Stimulated activated CD8-positive, alpha-beta memory T cell treated with anti-CD3 and anti-CD28 coated beads, Interleukin-7, amount 100 ng/mL, for 48 hours (primary cell): ENCODE results near the gene NPTX1.
"Not testable (repeated sequence)": the region's sequence is repeated elsewhere in the genome, so short reads cannot be mapped to it uniquely, and the experiment has no call there.

Source experiments
- DNase-seq, 2 donors: peaks; one replicate each; pipeline ENCODE4 v3.0.0-alpha.2; 2020; ENCODE audit warnings: low read depth in 1 of 2; ENCODE audit errors: extremely low read depth in 1 of 2

The NPTX1 gene, protein sequence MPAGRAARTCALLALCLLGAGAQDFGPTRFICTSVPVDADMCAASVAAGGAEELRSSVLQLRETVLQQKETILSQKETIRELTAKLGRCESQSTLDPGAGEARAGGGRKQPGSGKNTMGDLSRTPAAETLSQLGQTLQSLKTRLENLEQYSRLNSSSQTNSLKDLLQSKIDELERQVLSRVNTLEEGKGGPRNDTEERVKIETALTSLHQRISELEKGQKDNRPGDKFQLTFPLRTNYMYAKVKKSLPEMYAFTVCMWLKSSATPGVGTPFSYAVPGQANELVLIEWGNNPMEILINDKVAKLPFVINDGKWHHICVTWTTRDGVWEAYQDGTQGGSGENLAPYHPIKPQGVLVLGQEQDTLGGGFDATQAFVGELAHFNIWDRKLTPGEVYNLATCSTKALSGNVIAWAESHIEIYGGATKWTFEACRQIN

DNA sequence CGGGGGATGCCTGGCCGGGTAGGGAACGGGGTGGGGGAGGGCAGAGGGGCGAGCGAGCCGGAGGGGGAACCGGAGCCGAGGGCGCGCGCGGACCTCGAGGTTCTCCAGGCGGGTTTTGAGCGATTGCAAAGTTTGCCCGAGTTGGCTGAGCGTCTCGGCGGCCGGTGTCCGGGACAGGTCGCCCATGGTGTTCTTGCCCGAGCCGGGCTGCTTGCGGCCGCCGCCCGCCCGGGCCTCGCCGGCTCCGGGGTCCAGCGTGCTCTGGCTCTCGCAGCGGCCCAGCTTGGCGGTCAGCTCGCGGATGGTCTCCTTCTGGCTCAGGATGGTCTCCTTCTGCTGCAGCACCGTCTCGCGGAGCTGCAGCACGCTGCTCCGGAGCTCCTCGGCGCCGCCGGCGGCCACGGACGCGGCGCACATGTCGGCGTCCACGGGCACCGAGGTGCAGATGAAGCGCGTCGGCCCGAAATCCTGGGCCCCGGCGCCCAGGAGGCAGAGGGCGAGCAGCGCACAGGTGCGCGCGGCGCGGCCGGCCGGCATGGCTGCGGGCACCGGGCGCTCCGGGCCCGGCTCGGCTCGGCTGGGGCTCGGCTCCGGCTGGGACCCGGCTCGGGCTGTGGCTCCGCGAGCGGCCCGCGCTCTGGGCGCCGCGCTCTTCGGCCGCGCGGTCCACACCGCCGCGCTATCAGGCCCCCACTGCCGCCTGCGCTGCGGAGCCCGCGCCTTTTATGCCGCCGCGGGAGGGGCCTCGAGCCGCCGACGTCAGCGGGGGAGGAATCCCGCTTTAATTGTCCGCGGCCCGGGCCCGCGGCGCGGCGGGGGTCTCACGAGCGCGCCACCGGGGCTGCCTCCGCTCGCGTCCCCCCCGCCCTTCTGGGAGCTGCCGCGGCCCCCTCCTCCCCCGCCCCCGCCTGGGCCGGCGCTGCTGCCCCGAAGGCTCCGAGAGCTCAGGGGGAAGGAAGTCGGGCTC is at the start of gene NPTX1:
NPTX1 (minus strand) TSS at position 698 of the 967 bp plus-strand sequence; CDS start at position 537, 161 bp downstream.
- DNase-seq: no peak

DNA sequence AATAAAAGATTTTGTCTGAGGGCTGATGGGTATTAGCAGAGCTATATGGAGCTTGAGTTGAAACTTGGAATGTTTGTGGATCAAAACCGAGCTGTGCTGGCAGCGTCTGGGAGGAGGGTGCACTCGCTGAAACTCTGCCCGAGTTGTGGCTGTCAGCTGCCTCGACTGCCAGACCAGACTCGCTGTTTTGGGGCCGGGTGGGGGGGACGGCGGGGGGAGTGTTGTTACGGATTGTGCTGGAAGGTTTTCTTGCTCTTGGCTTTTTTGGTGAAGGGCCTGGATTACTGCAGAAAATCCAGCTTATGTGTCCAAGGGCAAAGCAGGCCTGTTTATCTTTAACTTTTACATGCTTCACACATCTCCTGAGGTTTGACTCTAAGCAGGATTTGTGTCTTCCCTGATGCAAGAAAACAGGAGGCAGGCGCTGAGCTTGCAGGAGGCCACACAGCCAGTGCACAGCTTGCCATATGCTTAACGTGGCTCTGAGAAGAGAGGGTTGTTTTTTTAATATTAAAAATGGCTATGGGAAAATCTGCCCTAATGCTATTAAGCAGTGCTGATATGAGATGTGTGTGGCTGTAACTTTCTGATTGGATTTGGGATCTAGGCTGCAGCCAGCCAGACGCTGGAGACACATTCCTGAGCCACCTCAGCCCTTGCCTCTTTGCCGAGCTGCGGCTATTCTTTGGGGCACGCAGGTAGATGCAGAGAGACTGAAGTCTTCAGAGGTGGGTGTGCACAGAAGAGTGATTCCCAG is 47.7 kb upstream of the NPTX1 start:
- no peak for DNase-seq

DNA sequence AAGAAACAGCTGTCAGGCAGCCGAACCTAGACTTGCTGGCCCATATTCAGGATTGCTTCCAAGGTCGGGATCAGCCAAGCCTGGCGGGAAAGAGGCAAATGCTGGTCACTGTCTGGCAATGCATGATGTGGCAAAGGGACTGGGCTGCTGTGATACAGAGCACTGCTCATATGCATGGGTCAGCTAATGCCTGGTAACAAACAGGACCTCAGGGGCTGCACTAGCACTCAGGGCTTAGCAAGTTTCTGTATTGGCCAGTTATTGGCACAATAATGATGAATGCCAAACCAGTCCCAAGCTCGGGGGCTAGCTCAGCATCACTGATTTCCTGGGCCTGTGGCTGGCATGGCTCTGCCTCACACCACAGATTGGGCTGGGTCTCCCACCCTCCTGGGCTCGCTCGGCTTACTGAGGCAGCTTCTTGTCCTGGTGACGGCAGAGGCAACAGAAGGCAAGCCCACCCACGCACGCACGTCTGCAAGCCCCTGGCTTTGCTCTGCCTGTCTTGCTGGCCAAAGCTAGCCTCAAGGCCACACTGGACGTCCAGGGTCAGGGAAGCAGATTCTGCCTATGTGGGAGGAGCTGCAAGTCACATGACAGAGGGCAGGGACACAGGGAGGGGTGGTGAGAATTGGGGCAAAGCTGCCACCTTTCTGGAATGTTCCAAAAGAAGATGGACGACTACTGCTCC is 46.8 kb upstream of the NPTX1 start:
- no peak for DNase-seq

DNA sequence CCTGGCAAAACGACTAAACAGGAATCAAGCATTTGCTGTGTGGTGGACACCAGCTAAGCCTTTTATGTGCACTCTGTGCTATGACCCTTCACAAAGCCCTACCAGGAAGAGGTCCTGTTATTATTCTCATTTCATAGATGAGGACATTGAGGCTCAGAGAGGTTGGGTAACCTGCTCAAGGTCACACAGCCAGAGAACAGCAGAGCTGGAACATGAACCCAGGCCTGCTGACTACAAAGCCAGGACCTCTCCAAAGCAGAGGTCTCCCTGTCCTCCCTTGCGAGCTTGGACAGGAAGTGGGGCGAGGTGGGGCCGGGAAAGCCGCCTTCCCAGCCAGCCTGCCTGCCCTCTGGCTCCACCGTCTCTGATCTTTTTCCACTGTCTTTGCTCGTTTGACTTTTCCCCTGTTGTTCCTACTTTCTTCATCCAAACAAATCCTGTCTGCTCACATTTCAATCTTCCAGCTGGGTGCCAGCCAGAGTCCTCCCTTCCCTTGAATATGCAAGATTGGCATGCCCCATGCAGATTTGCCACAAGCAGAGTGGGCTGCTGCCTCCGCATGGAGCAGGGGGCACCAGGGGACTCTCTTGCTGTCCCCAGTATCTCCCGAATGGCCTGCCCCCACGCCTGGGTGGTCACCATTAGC is 44.5 kb upstream of the NPTX1 start:
- no peak for DNase-seq

DNA sequence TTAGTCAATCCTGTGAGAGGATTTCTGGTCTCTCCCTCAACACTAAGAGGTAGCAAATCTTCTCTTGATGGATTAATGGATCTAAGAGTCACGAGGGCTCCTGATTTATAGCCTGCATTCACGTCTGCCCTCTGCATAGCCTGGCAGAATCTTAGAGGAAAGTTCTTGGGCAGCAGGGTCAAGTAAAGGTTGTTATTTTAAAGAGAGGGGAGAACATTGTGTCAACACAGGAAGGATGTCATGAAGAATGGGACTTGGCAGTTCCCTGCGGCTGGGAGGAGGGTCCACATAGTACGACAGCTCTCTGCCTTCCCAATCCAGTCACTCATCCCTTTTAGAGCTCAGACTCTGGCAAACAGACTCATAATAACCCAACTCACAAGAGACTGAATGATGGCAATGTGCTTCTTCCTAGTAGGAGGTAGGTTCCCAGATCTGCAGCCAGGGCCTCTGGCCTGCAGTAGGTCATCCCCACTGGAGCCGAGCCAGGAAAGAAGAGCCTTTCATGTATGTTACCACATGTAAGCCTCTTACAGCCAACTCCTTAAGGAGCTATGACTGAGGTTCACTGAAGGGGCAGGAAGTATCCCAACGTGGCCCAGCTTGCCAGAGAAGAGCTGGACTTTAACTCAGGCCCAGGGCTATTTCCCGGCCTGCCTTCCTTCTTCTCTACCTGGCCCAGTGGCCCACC is 42.8 kb upstream of the NPTX1 start:
- no peak for DNase-seq

DNA sequence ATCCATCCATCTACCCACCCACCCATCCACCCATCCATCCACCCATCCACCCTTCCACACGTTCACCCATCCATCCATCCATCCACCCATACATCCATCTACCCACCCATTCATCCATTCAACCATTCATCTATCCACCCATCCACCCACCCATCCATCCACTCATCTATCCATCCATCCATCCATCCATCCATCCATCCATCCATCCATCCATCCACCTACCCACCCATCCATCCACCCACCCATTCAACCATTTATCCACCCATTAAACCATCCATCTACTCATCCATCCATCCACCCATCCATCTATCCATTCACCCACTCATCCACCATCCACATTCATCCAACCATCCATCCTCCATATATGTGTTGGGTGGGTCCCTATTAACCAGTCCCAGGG is 42.0 kb upstream of the NPTX1 start:
- no peak for DNase-seq

DNA sequence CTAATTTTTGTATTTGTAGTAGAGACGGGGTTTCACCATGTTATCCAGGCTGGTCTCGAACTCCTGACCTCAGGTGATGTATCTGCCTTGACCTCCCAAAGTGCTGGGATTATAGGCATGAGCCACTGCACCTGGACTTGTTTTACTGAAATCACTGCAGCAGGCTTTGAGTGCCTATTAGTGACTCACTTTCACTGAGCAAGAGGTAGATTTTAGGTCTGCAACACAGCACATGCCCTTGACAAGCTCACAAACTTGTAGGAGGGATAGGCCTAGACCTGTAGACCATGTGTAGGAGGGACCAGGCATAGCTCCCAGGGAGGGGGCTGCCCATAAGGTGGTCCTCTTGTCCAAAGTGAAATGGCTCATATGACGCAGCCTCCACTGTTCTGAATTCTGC is 41.2 kb upstream of the NPTX1 start:
- DNase-seq: no peak

DNA sequence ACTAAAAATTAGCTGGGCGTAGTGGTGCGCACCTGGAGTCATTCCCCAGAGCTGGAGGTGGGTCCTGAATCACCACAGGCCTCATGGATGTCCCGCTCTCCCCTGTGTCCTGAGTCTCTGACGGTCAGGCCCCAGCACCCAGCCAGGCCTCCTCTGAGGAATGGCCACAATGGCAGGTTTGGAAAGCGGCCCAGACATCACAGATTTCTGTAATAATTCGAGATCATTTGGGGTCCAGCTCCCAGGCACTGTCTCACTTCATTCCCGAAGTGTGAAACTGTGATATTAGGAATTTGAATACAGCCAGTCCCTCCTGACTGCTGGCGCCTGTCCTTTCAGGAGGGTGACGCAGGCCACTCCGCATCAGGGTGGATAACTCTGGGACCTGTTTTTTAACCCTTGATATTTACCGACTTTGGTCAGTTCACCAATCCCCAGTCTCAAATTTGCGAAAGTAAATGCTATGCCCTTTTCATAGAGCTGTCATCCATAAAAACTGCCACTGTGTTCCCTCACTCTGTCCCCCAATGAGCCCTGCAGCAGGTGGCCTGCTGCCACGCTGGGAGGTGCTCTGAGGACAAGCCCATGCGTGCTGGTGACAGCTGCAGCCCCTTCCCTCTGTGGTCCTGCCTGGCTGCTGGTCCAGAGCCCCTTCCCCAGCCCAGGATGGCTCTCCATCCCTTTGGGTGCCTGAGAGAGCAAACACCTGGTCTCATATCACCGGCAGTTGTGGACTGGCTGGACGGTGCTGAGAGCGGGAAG is 39.9 kb upstream of the NPTX1 start:
- no peak for DNase-seq

DNA sequence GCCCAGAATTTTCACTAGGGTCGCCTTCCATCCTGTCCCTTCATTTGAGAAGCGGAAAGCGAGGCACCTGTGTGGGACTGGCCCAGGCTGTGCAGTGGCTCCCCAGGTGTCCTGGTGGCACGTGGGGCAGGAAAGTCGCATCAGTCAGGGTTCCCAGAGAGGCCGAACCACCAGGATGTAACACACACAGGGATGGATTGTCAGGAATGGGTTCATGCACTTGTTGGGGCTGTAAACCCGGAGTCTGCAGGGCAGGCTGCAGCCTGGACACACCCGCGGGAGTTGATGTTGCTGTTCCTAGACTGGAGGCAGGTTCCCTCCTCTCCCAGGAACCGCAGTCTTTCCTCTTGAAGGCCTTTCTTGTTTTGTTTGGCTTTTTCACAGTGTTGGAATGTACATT is 37.5 kb upstream of the NPTX1 start:
- DNase-seq: no peak

DNA sequence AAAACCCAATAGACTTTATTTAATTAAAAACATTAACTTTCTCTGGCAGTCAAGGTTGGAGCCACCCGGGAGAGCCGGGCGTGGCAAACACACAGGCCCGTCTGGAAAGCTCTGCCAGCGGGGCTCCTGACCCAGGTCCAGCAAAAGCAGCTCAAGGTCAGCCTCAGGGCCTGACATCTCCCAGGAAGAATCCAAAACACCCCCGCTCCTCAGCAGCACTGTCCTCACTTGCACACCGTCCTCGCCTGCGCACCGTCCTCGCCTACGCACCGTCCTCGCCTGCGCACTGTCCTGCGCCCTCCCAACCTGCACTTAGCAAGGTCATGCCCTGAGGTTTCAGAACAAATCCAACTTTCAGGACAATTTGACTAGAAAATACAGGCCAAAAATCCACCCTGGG is 36.8 kb upstream of the NPTX1 start:
- DNase-seq: no peak

DNA sequence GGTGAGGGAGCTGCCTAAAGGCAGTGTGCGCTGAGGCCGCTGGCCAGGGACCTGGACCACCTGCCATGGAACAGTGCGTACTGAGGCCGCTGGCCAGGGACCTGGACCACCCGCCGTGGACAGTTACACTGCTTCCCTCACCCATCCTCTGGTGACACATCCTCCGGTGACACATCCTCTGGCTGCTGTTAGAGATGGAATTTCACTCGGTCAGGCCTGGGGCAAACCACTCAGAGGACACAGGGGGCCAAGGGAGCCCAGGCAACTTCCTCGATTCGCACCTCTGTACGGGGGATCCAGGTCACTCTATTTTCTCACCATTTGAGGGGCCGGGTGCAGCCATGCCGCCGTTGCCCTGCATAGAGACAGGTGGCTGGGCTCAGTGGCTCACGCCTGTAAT is 35.8 kb upstream of the NPTX1 start:
- DNase-seq: no peak

DNA sequence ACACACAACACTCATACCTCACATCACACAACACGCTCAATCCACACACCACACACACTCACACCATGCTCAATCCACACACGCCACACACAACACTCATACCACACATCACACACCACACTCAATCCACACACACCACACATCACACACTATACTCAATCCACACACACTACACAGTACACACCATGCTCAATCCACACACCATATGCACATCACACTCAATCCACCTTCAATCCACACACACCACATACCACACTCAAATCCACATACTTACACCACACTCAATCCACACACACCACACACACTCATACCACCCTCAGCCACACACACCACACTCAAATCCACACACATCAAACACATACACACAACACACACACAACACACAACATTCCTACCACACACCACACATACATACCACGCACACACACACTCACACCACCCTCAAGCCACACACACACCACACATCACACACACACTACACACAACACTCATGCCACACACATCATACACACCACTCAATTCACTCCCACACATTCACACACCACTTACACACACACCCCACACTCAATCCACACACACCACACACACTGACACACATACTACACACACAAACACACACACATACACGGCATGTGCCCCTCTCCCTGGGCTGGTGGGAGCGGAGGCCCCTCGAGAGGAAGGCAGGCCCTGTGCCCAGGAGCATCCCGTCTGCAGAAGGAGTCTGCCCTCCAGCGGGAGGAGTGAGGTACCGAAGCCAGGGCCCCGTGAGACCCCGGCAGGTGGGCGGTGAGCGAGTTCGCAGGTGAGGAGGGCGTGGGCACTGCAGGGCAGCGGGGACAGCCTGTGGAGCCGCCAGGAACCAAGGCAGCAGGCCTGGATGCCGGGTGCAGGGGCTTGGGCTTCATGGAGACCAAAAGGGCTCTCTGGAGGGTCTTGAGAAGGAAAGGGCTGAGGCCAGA is 35.1 kb upstream of the NPTX1 start:
- no peak for DNase-seq

DNA sequence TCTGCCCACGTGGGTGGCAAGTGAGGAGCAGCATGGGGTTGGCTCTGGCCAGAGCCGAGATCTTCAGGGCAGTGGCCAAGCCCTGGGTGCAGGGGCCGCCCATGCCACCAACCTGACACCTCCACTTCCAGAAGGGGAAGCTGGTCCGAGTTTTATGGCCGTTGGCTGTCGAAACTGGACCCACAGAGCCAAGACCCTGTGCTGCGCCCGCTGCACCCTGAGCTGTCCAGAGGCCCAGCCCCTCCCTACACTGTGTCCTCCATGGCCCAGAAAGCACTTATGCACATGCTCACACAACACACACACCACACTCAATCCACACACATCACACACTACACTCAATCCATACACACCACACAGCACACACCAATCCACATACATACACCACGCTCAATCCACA is 34.4 kb upstream of the NPTX1 start:
- DNase-seq: no peak

DNA sequence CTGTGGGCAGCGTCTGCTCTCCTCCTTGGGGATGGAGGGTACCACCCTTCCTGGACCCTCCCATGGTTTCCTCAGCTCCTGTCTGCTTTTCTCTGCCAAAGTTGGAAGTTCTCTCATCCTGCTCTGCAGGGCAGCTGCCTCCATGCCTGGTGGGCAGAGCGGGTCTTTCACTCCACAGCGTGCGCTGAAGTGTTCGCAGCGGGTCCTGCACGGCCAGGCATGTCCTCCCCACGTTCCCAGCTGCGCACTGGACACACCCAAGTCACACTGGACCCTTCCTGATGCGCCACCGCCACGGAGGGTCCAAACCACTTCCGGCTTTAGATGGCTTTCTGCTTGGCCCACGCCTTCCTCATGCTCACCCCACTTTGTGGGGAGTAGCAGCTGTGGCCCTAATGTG is 33.7 kb upstream of the NPTX1 start:
- no peak for DNase-seq

DNA sequence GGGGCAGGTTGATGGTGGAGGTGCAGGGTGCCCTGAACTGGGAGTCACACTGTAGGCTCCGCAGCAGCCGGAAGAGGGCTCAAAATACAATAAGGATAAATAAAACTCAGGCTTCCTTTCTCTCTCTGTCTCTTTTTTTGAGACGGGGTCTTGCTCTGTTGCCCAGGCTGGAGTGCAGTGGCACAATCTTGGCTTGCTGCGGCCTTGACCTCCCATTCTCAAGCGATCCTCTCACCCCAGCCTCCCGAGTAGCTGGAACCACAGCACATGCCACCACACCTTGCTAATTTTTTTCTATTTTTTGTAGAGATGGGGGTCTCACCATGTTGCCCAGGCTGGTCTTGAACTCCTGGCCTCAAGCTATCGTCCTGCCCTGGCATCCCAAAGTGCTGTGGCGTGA is 32.9 kb upstream of the NPTX1 start:
- DNase-seq: no peak

DNA sequence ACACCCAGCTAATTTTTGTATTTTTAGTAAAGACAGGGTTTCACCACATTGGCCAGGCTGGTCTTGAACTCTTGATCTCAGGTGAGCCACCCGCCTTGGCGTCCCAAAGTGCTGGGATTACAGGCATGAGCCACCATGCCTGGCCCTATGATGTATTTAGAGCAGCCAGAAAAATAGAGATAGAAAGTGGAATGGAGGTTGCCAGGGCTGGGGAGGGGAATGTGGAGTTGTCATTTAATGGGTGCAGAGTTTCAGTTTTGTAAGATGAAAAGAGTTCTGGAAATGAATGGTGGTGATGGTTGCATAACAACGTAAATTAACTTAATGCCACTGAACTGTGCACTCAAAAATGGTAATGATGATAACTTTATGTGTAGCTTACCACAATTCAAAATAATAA is 31.6 kb upstream of the NPTX1 start:
- no peak for DNase-seq

DNA sequence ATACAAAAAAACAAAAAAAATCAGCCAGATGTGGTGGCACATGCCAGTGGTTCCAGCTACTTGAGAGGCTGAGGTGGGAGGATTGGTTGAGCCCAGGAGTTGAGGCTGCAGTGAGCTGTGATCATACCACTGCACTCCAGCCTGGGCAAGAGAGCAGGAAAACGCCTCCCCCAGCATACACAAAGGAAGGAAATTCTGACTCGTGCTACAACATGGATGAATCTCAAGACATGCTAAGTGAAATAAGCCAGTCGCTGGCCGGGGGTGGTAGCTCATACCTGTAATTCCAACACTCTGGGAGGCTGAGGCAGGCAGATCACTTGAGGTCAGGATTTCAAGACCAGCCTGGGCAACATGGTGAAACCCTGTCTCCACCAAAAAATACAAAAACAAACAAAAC is 30.8 kb upstream of the NPTX1 start:
- not testable (repeated sequence) for DNase-seq
